GM12878 (cell line): ENCODE data around the gene AFG1L. TPM values are rescaled to one million over a fixed set of nuclear protein-coding genes. Genes with fewer than 3 reads are reported as not detected.
A peak's percentile ranks its signal among the peaks of the same experiment; 100 is the strongest.

Experiments
- BRCA1 ChIP-seq: IDR thresholded peaks from 2 replicates; pipeline ENCODE4 v1.6.1; 2011; ENCODE audit warnings: low read depth, low read length, improper control_type of control experiment
- CBX5 ChIP-seq: sonication (generic); IDR thresholded peaks from 2 replicates; pipeline ENCODE4 v1.6.1; 2016; ENCODE audit warnings: low read depth, moderate library complexity, mild to moderate bottlenecking, inconsistent platforms
- CHD1 ChIP-seq: IDR thresholded peaks from 2 replicates; pipeline ENCODE4 v1.6.1; 2012; ENCODE audit warnings: low read depth, low read length, improper control_type of control experiment
- ELK1 ChIP-seq: IDR thresholded peaks from 2 replicates; pipeline ENCODE4 v1.6.1; 2012; ENCODE audit warnings: low read depth, low read length, improper control_type of control experiment
- HDAC2 ChIP-seq: fragments of 200-600 bp; sonication (generic); IDR thresholded peaks from 2 replicates; pipeline ENCODE4 v1.6.1; 2017
- HDGF ChIP-seq: fragments of 450-650 bp; IDR thresholded peaks from 2 replicates; pipeline ENCODE4 v1.6.1; 2016; ENCODE audit warnings: antibody characterized with exemption
- KLF5 ChIP-seq: fragments of 450-650 bp; IDR thresholded peaks from 2 replicates; pipeline ENCODE4 v1.6.1; 2014; ENCODE audit warnings: mild to moderate bottlenecking; ENCODE audit not compliant: partially characterized antibody
- MXI1 ChIP-seq: fragments of 150-350 bp; IDR thresholded peaks from 2 replicates; pipeline ENCODE4 v1.6.1; 2011; ENCODE audit warnings: low read depth, mild to moderate bottlenecking, inconsistent platforms, low read length, improper control_type of control experiment
- NFIC ChIP-seq: IDR thresholded peaks from 2 replicates; pipeline ENCODE4 v1.6.1; 2012; ENCODE audit warnings: low read depth, mild to moderate bottlenecking, inconsistent platforms, low read length, moderate library complexity
- NRF1 ChIP-seq: conservative IDR thresholded peaks from 2 replicates; pipeline ENCODE4 v1.6.1; 2011; ENCODE audit warnings: mild to moderate bottlenecking, low read depth, low read length, improper control_type of control experiment
- POU2F2 ChIP-seq: IDR thresholded peaks from 3 replicates; pipeline ENCODE4 v1.6.1; 2011; ENCODE audit warnings: low read depth, mild to moderate bottlenecking, low read length, borderline replicate concordance
- RELA ChIP-seq: fragments of 450-650 bp; IDR thresholded peaks from 2 replicates; pipeline ENCODE4 v1.8.0; 2014; ENCODE audit warnings: borderline replicate concordance; ENCODE audit not compliant: partially characterized antibody
- SP1 ChIP-seq: IDR thresholded peaks from one replicate; pipeline ENCODE4 v1.6.1; 2011; ENCODE audit warnings: low read depth, low read length
- SREBF1 ChIP-seq: IDR thresholded peaks from 2 replicates; pipeline ENCODE4 v1.6.1; 2012; ENCODE audit warnings: mild to moderate bottlenecking, low read length
- SREBF2 ChIP-seq: IDR thresholded peaks from 2 replicates; pipeline ENCODE4 v1.6.1; 2012; ENCODE audit warnings: mild to moderate bottlenecking, low read length
- TCF7 ChIP-seq: IDR thresholded peaks from 2 replicates; pipeline ENCODE4 v1.6.1; 2014; ENCODE audit warnings: antibody characterized with exemption, borderline replicate concordance
- USF1 ChIP-seq: IDR thresholded peaks from 2 replicates; pipeline ENCODE4 v1.6.1; 2011; ENCODE audit warnings: borderline replicate concordance, low read depth, mild to moderate bottlenecking, moderate library complexity, mixed read lengths, low read length; ENCODE audit not compliant: insufficient read depth; ENCODE audit errors: extremely low read length
- USF2 ChIP-seq: IDR thresholded peaks from 2 replicates; pipeline ENCODE4 v1.6.1; 2011; ENCODE audit warnings: low read depth, low read length, improper control_type of control experiment, borderline replicate concordance
- ZNF24 ChIP-seq: fragments of 450-650 bp; IDR thresholded peaks from 2 replicates; pipeline ENCODE4 v1.6.1; 2017; ENCODE audit warnings: antibody characterized with exemption, mild to moderate bottlenecking
- ZNF592 ChIP-seq: fragments of 450-650 bp; IDR thresholded peaks from 2 replicates; pipeline ENCODE4 v1.6.1; 2017; ENCODE audit warnings: mild to moderate bottlenecking, moderate library complexity
- ZZZ3 ChIP-seq: IDR thresholded peaks from 2 replicates; pipeline ENCODE4 v1.6.1; 2011; ENCODE audit warnings: low read depth; ENCODE audit not compliant: control insufficient read depth, insufficient read length
- polyA plus RNA-seq, 11 experiments: library from polyadenylated mRNA; depleted of rRNA in 4 of 11; unstranded in 6 of 11; stranded (reverse) in 5 of 11; fragments of >200 nt; fragmentation: Nextera tagmentation in 4 of 11; fragmentation: Illumina TruSeq in 1 of 11; extraction: Ambion mirVana in 4 of 11; extraction: Trizol in 1 of 11; gene quantifications; 1 replicate in 1 of 11; 2 replicates in 10 of 11; pipeline versions ENCODE4 v1.2.1 to v1.2.3, GENCODE V29; 2011 to 2016; ENCODE audit warnings: inconsistent platforms in 2 of 11, missing spikeins in 2 of 11, low read depth in 1 of 11
- total RNA-seq, 4 experiments: library from RNA; depleted of rRNA in 3 of 4; stranded (reverse); fragments of >200 nt in 3 of 4; fragmentation: Illumina TruSeq in 1 of 4; extraction: Trizol in 1 of 4; gene quantifications; 2 replicates each; pipeline versions ENCODE4 v1.2.1 to v1.2.3, GENCODE V29; 2013 to 2021

The AFG1L gene
- total and polyA plus RNA-seq, 10 of the 15 experiments (the other 5 are each of a cell fraction or from before 2014, with no cell fraction given), result 2.3 to 9.0 (median 4.3) TPM

- TF ChIP-seq NFIC (peak; percentile 77), BRCA1 (no peak), ELK1 (no peak), ZNF24 (peak; percentile 59; the same call in 1 of the 2 replicates), HDGF (no peak), NRF1 (no peak), USF1 (no peak), USF2 (no peak), SREBF2 (no peak), HDAC2 (no peak), ZNF592 (no peak), POU2F2 (peak; percentile 67; the same call in 2 of the 3 replicates), KLF5 (no peak), RELA (no peak), TCF7 (peak; percentile 66; the same call in 1 of the 2 replicates), CBX5 (no peak), ZZZ3 (no peak), SREBF1 (no peak), CHD1 (no peak), SP1 (peak; percentile 51), MXI1 (0 out of 2 replicates have a peak, but pooled peaks have one; percentile 64)
These were observed 270.4 kb downstream of the AFG1L start (continued) for GRCh38 chr6:108565091-108565766.
